DMS53 (cell line): ENCODE results near the gene LPP.

ENCODE experiments used
- DNase-seq: peaks from one replicate; lab custom pipeline; 2025; lab: John Stamatoyannopoulos, UW

The LPP gene

DNA sequence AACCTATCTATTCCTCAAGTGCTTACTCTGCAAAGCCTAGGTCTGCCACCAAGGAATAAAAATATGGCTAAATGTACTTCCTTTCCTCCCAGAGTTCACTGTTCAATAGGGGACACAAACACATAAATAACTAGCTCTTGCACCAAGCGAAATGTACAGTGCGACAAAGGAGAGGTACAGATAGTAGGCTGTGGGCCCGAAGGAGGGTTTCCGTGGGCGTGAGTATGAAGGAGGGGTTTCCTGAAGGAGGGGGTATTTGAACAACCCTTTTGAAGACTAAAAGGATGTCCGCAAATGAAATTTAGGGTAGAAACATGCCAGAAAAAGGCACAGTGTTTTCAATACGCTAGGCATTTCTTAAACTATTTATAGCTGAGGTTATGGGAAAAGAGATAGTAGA lies 207.9 kb downstream of the LPP start:
- DNase-seq = no peak

DNA sequence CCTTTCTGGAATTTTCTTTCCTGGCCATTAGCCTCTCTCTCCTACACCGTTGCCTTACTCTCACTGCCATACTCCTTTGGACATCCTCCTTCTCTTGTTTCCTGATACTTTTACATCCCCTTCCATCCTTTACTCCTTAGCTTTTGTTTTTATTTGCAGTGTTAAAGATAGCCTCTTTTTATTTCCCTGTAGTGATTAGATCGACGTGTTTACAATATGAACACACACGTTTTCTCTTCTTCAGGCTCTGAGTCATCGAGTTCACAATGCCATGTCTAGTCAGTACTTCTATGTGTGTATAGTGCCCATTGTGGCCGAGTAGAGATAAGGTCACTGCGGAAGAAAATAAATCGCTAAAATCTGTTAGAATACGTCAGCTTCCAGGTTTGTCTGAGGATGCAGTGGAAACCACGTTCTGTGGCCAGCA lies 208.5 kb downstream of the LPP start:
- peak; percentile 91 for DNase-seq

DNA sequence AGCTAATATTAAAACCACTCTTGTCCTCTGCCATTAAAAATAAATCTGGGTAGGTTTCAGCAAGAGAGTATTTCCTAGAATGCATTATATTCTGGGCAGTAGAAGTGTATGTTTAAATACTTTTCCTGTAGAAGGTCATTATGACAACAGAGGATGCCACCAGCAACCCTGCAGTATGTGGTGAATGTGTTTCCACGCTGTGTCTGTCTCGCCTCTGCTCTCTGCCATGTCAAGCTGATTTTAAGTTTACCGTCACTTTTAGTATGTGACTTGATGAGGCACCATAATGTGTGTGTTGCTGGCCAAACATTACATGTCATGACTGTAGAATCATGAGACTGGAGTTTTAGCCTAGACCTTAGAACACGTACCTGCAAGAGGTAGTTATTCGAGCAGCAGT lies 211.2 kb downstream of the LPP start:
- DNase-seq = no peak

DNA sequence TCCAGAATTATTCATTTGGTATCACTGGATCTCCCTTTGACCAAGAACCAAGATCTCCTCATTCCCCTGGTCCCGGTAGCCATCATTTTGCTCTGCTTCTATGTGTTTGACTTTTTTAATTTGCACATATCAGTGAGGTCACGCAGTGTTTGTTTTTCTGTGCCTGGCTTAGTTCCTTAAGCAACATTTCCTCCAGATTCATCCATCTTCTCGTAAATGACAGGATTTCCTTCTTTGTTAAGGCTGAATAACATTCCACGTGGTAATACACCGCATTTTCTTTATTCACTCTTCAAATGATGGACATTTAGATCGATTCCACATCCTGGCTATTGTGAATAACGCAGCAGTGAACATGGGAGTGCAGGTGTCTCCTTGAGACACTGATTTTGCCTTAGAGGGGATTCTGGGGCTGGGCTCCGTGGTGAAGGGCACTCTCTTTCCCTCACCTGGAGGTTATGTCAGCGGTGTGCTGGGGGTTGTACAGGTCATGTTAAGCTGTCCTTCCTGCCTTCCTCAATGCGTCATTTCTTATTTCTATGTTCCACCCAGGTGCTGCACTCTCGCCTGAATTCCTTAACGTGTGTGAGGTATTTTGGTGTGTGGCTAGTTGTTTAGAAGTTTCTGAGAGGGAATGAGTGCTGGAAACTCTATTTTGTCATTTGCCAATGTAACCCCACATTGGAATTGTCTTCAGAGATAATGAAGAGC lies 212.2 kb downstream of the LPP start:
- no peak for DNase-seq

DNA sequence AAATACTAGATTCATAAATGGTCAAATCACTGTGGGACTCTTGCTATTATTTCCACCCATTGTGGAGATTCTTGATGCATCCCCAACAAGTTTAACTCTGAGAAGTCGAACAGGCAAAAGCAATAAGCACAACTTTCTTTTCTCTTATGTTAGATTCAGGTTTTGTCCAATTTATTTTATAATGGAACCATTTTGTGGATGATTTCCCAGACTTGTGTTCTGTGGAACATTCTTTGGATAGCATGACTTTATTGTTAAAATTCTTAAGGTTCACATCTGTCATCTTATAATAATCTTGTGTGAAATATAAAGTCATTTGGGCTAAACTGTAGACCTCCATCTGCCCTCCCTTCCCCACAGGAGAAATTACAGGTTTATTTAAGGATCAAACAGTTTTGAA lies 213.7 kb downstream of the LPP start:
- DNase-seq = no peak

DNA sequence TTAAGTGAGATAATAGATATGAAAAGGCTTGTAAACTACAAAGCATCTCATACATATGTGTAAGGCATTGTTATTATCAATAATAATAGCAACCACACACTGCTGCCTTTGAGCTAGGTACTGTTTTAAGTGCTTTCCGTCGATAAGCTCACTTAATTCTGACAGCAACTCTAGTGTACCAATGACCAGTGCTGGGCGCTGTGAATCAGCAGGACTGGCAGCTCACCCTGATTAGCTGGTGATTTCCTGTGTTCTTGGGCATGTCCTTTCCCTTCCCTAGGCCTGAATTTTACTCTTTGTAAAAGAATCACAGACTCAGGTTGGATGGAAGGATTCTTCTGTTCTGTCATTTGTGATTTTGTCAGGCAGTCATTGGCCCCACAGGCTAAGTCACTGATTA lies 215.6 kb downstream of the LPP start:
- DNase-seq = no peak

DNA sequence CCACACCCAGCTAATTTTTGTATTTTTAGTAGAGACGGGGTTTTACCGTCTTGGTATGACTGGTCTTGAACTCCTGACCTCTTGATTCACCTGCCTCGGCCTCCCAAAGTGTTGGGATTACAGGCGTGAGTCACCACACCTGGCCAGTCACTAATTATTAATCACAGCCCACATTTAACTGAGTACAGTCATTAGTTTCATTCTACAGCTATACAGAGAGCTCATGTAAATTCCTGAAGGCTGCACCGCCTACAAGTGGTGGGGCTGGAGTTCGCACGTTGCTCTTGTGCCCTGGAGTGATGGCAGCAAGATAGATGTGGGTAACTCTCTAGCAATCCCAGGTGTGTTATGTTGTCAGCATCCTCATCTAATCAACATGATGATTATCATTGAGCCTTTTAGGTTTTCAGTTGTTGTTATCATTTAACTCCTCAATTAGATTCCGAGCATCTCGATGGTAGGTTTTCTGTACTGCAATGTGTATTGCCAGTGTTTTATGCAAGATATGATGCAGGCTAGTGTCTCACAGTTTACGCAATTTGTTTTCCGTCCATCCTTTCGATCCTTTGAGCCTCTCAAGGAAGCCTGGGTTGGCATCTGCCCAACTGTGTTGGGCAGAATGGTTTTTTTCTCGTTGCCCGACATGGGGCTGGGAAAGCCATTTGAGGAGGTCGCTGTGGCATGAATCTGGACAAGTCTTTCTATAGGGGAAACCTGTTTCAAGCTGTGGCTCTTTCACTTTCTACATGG lies 216.3 kb downstream of the LPP start:
- no peak for DNase-seq

DNA sequence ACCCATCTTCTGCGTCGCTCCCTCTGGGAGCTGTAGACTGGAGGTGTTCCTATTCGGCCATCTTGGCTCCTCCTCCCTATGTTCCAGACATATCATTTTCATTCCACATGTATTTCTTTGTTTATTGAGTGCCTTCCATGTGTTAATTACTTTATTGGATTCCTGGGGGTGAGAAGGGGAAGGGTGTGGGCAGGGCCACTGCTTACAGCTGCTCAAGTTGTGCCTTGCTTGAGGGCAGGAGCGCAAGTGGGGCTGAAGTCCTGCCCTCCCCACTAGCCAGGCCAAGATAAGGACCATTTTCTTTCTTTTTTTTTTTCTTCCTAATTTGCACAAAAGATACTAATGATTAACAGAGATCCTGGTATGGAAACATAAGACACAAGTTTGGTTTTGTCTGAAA lies 224.8 kb downstream of the LPP start:
- DNase-seq = no peak

DNA sequence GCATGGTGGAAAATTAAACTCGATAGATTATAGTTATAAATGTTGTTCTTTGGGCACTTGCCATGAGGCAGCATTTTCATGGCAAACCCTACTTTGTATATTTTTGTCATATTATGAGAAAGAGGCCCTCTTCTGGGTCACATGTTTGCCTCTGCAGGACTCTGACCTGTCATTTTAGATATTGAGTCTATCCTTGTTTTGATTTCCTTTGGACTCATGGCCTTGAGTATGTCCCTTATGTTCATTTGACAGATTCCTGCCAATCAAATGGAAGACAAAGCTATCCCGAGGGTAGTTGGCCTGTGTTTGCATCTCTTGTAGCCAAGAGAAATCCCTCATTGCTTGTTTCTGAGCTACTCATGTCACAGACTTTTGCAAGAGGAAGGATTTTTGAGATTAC lies 226.3 kb downstream of the LPP start:
- no peak for DNase-seq

DNA sequence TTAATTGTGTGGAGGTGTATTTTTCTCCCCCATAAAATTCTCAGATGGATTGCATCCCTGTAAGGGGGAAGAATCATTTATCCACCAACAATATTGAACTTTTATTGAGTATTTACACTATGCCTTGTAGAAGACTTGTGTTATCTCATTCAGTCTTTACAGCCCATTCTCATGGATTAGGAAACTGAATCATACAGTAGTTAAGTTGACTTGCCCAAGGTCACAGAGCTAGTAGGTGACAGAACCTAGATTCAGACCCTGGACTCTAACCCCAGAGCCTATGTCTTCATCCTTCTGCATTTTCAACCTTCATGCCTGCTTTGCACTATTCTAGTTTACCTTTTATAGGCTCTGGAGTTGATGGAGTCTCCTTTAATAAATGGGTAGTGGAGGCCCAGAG lies 226.8 kb downstream of the LPP start:
- DNase-seq = no peak

DNA sequence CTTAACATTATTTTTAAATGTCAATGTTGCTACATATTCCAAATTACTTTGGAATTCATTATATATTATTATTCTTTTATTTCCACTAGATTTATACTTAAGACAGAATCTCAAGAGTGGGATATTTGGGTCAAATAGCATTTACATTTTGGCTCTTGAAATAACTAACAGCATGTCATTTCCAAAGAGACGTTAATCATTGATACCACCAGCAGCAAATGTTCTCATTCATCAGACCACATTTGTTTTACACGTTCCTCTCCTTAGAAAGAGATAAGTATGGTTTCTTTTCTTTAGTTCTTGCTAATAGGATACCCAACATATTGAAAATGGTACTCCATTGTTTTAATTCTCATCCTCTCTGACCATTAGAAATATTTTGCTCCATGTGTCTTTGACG lies 229.8 kb downstream of the LPP start:
- peak; percentile 48 for DNase-seq

DNA sequence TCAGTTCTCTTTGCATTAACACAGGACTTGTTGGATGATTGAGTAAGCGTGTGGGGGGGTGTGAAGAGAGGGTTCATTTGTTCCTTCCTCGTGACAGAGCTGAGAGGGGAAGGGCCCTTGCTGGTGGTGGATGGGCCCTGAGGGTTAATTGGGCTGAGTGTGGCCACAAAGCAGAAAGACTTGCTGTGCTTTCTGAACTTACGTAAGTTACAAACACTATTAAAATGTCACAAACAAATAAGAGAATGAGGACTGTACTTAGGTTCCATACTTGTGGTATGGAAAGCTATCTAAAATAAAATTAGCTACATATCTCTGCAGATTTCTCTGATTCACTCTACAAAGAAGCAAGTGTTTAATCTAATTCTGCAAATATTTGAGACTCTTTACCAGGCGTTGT lies 231.3 kb downstream of the LPP start:
- no peak for DNase-seq

DNA sequence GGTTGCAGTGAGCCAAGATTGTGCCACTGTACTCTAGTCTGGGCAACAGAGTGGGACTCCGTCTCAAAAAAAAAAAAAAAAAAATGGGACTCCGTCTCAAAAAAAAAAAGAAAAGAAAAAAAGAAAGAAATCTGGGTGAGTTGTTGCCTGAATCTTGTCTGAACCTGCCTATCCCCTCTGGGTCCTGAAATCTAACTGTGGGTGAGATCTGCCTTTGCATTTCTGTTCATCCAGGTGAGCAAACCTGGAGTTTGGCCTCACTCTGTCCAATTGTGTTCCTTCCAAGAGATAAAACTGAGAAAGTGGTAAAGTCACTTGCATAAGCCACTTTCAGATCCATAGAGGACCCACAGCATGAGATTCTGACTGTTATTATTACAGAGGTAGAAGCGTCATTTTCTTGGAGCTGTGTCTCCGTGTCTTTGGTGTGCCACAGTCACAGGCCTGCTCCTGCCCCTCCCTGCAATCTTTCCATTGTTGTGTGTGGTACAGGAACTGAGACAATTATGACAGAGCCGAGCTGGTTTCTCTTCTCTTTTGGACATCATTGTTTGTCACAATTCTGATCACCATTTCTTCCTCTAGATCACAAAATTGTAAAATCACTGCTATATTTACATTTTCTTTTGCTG lies 235.9 kb downstream of the LPP start:
- no peak for DNase-seq

DNA sequence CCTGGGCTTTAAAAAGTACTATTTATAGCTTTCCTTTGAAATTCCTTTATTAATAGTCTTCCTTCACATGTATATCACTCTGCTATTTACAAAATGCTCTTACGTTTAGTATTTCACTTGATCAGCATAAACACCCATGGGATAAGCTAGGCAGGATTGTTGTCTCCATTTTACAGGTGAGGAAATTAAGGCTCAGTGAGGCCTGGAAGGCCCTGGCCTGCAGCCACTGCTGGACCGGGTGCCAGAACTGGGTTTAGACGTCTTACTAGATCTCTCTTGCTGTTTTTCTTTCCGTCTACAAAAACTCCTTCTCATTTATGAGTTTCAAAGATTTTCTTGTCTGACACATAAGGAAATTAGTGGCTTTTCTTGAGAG lies 236.4 kb downstream of the LPP start:
- no peak for DNase-seq

DNA sequence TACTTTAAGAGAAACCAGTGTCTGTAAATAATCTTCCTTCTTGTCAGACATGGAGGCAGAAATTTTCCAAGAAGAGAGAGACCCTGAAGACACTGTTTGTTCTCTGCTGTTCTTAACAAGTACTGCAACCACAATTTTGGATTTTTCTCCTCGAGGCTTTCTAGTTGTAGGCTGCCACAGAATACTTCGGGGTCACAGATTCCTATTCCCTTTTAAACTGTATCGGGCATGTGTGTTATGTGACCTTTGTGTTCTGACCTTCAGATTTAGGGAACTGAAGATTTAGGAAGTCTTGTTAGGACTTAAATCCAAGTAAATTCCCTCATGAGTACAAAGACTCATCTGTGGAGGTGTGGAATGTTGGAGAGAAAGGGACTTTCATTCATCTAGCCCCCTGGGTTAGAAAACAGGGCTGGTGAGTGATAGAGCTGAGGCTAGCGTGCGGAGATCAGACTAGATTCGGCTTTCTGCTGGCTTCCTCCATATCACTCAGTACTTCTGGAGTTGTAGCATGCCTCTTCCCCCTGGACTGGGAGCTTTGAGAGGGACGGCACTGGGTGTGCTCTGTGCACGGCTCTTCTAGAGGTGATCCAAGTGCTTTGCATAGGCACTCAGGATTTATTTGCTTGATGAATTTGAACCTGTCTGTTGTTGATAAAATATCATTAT lies 237.0 kb downstream of the LPP start:
- no peak for DNase-seq

DNA sequence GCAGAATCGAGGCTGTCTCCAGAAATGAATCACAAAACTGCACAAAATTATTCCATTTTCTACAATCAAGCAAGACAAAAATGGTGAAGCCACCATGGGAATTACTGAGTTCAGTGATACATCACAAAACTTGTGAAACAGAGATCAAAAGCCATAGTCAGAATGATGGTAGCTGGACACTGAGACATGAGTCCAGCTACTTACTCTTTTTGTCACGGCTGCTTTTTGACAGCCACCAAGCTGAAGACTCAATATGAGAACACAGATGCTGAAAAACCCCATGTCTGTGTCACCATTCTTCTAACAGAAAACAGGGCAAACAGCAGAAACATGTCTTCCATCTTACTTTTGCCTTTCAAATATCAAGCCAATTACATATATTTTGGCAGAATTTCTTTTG lies 237.6 kb downstream of the LPP start:
- DNase-seq = no peak

DNA sequence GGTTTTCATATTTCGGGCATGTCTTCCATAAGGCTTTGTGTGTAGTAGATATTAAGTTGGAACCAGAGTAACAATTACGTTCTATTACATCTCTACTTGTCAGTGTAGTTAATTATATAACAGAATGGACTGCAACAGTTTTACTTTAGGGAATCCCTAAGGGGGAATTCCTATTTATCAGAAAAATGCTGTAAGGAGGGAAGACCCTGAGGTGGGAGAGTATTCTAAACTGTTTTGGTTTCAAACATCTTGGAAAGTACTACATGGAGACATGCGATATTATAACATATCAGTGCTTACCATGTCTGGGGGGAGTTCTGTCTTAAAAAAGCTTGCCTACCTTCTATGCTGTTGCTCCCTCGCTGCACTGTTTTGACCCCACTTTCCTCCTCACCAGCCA lies 238.1 kb downstream of the LPP start:
- no peak for DNase-seq

DNA sequence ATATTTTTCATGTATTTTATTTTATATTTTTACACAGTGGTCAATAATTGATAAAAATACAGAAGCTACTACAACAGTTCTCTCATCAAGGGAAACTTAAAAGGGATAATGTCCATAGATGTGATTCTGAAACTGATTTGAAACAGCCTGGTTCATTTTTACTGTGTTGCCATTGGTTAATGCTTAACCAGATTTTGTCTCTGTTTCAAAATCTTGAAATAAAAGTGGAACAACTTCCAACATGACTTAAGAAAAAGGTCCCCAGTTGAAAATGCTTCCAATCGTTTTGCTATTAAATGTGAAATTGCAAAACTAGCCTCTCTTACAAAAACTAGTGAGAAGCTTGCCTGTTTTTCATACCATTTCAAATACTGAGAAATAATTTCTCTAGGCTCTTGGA lies 240.7 kb downstream of the LPP start:
- no peak for DNase-seq

DNA sequence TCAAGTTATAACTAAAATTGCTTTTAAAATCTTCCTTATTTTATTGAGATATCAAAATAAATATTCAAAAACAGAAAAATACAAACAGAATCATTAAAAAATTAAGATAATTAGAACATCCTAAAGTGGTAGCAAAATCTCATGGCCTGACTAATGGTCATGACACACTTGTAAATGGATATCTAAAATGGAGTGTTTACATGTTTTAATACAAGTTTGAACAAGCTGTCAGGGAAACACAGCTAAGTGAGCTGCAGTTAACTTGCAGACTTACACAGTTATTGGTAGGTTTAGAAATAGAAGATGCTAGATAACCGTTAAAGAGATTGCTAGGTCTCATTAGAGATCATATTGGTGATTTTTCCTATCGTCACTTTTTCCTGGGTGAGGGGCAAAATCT lies 242.3 kb downstream of the LPP start:
- peak; percentile 32 for DNase-seq

DNA sequence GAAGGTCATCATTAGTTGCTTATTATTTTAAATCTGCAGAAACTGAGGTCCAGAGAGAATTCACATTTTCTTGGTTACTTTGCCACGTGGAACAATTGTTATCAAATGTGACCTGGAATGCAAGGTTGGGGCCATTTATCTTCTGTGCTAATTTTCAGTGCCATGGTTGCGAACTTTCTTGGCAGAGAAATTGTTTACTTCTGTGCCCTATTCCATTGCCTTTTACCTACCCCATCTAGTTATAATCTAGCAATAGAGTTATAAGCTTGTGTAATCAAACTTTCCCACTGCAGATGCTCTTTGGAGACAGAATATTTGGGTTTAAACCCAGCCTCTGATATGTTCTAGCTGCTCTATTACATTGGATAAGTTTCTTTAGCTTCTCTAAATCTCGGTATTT lies 242.9 kb downstream of the LPP start:
- no peak for DNase-seq

DNA sequence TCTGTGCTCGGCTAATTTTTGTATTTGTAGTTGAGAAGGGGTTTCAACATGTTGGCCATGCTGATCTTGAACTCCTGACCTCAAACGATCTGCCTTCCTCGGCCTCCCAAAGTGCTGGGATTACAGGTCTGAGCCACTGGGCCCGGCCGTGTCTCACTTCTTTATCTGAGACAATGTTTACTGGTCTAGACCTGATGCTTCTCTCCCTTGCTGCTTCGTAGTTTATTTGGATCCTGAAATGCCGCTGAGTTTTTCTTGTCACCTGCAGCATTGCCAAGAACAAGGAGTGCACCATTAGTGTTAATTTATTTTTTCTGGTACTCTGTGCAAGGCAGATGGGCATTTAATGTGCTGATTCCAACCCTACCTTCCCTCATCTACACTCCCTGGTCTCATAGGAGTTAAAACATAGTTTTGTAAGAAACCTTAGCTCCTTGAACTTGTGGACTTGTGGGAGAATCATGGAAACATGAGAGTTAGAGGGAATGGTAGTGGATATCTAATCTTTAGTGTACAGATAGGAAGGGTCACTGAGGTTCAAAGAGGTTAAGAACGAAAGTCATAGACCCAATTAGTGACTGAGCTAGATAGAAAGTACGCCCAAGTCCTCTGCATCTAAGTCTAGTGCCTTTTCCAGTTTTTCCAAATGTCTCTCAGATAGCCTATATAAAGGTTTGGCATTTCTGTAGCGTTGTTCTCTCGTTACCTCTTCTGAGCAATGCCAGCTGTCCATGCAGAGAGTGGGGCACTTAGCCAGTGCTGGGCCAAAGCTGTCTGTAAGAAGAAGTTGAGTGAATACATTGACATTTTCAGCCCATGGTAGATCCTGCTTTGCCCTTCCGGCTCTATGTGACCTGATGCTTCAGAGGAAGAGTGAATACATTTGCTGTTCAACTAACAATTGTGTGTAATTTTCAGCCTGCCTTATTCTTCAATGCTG lies 244.1 kb downstream of the LPP start:
- no peak for DNase-seq
